Stimulated activated CD8-positive, alpha-beta memory T cell treated with anti-CD3 and anti-CD28 coated beads, Interleukin-12 subunit alpha, Interleukin-12 subunit beta, amount 100 ng/mL, for 1 hour (primary cell): ENCODE results near the gene PEAR1.

Source experiments
- DNase-seq: peaks from one replicate; pipeline ENCODE4 v3.0.0-alpha.2; 2020; ENCODE audit warnings: low read depth

Gene PEAR1, protein sequence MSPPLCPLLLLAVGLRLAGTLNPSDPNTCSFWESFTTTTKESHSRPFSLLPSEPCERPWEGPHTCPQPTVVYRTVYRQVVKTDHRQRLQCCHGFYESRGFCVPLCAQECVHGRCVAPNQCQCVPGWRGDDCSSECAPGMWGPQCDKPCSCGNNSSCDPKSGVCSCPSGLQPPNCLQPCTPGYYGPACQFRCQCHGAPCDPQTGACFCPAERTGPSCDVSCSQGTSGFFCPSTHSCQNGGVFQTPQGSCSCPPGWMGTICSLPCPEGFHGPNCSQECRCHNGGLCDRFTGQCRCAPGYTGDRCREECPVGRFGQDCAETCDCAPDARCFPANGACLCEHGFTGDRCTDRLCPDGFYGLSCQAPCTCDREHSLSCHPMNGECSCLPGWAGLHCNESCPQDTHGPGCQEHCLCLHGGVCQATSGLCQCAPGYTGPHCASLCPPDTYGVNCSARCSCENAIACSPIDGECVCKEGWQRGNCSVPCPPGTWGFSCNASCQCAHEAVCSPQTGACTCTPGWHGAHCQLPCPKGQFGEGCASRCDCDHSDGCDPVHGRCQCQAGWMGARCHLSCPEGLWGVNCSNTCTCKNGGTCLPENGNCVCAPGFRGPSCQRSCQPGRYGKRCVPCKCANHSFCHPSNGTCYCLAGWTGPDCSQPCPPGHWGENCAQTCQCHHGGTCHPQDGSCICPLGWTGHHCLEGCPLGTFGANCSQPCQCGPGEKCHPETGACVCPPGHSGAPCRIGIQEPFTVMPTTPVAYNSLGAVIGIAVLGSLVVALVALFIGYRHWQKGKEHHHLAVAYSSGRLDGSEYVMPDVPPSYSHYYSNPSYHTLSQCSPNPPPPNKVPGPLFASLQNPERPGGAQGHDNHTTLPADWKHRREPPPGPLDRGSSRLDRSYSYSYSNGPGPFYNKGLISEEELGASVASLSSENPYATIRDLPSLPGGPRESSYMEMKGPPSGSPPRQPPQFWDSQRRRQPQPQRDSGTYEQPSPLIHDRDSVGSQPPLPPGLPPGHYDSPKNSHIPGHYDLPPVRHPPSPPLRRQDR

DNA sequence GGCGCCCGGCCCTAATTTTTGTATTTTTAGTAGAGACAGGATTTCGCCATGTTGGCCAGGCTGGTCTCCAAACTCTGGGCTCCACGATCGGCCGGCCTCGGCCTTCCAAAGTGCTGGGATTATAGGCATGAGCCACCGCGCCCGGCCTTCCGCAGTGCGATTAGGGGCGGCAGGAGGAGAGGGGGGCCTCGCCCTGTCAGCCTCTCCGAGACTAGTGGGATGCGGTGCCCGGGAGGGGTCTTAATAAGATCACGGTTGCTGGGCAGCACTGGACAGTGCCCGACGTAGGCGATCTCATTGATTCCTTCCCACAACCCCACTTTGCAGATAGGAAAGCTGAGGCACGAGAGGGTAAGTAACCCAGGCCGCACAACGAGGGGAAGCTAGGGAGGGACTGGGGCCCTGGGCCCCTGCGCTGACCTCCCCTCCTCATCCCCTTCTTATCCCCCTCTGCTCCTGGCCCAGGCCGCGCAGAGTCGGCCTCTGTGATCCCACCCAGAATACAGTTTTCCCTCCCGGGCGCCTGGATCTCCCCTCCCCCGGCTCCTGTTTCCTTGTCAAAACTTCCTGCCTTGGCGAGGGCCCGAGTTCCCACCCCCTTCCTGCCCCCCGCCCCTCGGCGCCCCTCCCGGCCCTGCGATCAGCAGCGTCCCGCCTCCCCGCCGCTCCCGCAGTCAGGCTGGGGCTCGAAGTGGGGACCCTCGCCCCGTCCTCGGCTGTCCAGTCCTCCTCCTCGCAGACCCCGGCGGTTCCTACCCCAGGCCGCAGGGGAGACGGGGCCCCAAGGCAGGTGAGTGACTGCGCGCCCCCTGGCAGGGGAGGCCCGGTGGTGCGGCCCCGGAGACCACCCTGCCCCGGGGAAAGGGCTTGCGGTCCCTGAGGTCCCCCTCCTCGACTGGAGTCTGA, at the start of gene PEAR1:
TSS of gene PEAR1 (plus strand) at position 671 of the 906 bp plus-strand sequence. CDS start 10,209 bp downstream, outside the sequence.
- no peak for DNase-seq

DNA sequence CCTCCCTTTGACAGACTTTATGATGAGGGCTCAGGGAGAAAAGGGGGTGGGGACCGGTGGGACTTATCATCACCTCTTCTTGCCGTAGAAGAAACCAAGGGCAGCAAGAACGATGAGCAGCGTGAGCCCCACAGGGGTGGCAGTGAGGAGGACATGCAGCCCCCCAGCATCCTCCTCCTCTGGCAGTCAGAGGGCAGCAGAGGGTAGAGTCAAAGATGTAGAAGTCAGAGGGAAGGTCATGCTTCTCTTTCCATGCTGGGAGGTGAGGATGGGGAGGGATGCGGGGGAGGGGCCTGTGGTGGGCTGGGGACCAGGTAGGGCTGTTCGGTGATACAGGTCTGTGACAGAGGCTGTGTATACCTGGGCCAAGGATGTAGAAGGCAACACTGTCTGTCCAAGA, 49.4 kb upstream of the PEAR1 start:
- no peak for DNase-seq

DNA sequence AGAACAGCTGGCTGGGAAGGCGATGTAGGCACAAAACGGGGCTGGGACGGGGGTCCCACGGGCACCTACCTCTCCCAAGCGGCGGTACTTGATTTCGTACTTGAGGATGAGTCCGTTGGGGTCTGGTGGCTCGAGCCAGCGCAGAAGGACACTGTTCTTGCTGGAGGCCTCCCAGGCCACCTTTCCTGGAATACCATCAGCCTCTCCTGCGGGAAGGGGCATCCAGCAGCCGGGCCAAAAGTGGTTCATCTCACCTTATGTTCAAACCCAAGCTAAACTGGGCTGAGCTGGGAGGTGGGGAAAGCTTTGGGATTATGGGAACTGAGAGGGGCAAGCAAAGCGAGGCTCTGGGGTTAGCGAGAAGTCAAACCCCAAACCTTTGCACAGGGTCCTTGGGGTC, 48.9 kb upstream of the PEAR1 start:
- no peak for DNase-seq

DNA sequence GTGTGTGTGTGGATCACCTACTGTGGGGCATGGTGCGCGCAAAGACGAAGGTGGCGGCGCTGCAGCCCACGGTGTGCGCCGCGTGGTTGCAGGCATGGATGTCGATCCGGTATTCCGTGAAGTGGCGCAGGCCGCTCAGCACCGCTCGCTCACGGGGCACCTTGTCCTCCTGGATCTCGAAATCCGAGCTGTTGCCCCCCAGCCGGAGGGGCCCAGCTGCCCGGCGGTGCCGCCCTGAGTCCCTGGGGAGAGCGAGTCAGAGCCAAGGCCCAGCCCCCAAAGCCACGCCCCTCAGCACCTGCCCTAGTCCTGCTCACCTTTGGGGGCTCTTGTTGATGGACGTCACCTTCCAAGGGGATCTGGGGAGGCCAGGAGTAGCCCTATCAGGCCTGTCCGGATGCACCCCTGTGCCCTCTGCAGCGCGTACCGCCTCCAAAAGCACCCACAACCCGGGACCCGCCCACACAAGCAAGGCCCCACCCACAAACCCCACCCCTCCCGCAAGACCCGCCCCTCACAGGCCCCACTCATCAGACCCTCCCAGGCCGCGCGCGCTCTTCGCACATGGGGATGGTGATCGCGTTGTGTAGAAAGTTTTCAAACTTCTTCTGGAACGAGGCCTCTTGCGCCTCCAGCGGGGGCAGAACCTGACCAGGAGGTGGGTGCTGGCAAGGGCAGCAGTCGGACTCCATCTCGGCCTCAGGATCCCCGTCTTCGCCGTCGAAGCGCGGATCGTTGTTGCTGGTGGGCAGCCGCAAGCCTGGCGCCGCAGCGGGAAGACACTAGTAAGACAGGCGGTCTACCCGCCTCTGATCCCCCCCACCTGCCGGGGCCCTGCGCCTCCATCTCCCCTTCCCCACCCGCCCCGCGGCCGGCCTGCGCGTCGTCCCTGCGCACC, 48.2 kb upstream of the PEAR1 start:
- DNase-seq: no peak

DNA sequence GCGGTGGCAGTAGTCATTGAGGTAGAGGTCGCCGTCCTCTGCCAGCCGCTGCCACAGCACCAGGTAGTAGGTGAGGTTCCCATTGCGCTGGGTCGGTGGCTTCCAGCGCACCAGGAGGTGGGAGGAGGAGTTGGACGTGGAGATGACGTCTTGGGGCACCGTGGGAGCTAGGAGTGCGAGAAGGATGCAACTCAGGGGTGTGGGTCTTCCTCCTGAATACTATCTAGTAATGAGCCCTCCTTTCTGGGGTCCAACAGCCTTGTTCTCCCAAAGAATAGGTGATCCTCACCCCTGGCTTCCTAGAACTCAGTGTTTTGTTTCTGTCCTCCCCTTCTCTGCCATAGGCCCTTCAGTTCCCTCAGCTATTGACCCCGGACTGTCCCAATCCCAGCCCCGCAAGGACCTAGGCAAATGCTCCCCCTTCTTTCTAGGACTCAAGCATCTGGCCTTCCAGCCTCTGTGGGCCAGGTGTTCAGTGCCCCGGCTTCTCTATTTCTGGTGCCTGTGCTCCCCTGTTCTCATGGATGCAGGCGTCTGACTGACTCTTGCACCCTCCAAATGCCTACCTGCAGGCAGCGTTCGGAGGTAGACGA, 47.5 kb upstream of the PEAR1 start:
- no peak for DNase-seq

DNA sequence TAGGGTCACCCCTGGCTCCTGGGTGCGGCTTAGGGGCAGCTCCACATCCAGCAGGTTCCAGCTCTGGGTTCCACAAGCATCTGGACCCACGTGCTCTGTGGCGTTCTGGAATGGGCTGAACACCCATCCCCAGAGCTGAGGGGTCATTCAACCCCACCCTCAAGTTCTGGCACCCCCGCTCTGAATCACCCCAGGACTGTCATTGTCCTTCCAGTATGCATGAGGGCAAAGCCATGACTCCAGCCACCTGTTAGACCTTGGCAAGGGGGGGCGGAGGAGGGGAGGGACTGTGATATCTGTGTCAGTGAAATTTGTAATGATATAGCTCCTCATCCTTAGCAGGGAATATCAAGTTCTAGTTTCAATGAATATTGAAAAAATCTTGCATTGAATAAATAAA, 46.9 kb upstream of the PEAR1 start:
- no peak for DNase-seq

DNA sequence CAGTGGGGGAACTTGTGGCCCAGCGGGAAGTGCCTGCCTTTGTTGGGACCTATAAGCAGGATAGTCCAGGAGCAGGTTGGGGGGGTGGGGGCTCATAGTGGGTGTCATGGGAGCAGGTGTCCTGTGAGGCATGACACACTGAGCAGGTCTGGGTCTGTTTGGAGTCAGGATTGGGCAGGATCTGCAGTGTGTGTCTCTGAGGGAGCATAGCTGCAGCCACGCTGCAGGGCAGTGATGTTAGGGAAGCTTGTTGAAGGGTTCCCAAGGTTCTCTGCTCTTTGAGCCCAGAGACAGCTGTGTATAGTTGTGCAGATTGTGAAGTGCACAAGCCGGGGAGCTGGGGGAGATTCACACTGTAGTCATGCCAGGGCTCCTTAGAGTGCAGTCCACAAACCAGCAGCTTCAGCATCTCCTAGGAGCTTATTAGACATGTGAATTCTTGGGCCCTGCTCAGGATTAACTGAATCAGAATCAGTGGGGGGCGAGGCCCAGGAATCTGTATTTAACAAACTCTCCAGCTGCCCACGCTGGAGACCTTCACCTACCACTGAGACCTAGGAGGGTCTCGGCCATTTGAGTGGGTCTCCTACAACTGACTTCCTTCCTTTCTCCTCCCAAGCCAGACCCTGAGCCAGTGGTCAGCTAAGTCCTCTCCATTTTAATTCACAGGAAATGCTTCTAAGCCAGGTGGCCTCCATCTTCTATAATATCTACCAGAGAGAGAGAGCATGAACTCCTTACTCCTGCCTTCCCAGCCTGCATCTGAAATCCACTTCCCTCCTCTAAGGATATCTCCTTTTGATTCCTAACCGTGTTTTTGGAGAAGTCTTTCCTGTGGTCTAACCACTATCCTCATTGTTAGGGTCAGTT, 45.7 kb upstream of the PEAR1 start:
- DNase-seq: no peak

DNA sequence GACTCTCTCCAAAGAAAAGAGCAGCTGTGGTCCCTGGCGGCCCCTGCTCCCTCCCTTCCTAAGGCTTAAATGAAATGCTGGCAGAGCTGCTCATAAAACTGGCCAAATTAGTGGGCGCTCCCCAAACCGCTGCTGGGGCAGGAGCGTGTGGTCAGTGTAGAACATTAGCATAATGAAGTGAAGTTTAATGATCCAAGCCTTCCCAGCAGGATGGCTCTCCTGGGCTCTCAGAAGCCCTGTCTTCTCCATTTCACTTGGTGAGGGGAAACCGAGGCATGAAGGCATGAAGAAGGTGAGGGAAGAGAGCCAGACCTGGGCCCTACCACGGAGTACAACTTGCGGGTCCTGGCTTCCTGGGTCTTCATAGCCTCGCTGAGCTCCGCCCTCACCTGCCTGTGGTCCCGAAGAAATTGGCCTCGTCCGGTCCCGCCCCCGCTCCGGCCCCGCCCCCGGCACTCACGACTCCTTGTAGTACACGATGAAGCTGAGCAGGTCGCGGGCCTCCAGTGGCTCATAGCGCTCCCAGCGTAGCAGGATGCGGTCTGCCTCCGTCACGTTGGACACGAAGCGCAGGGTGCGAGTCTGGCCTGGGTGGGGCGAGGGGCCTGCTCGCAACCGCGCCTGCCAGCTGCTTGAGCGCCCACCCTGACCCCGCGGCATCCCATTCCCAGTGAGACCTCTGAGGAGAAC, 44.9 kb upstream of the PEAR1 start:
- DNase-seq: peak; percentile 36

DNA sequence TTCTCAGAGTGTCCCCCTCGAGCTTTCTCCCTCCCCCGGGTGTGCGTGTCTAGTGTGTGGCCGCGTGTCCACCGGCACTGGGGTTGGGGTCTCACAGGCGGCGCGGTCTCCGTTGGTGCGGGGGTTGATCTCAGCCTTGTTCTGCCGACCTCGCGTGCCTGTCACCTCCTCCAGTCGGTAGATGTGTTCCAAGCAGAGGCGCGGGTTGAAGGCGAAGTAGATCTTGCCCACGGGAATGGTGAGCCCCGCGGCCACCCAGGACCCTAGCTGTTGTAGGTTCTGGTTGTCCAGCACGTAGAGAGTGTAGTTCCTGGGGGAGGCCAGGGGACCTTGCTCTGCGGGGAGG, 44.4 kb upstream of the PEAR1 start:
- no peak for DNase-seq

DNA sequence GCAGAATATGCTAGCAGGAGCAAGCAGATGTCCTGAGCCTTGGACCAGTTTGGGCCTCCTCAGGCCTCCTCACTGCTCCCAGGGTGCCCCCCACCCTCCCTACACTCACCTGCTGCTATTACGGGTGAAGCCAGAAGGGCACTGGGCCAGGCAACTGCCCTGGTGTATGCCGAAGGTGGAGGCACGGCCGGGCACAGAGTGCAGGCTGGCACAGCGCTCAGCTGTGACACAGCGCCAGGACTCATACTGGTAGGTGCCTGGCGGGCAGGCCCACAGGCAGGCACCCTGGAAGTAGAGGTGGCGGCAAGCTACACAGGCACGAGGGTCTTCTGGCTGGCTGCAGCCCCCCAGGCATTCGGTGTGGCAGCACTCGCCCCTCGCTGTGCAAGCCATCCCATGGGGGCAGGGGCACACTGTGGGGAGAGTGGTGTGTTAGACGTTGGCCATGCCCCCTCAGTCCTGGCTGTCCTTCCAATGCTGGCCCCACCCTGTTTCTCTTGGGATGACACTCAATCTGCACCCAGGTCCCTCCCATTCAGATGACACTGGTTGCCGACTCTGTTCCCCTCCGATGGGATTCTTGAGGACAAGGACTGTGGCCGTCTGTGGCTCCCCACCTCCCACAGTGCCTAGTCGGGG, 41.6 kb upstream of the PEAR1 start:
- no peak for DNase-seq

DNA sequence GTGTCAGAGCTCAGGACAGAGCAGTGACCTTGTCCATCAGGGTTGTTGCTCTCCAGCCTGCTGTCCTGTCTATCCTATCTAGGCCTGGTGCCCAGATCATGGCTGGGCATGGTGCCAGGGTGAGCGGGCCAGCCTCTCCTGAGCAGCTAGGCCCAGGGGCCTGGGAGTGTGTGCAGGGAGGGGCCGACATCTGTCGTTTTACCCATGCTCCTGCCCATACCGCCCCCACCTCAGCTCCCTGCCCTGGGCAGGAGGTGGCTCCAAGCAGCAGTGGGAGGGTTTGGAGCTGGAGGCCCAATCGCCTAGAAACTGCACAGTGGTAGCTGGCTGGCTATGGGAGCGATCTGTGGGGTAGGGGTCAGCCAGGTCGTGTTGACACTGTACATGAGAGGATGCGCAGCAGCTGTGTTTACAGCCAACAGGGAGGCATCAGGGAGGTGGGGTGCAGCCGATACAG, 41.1 kb upstream of the PEAR1 start:
- no peak for DNase-seq

DNA sequence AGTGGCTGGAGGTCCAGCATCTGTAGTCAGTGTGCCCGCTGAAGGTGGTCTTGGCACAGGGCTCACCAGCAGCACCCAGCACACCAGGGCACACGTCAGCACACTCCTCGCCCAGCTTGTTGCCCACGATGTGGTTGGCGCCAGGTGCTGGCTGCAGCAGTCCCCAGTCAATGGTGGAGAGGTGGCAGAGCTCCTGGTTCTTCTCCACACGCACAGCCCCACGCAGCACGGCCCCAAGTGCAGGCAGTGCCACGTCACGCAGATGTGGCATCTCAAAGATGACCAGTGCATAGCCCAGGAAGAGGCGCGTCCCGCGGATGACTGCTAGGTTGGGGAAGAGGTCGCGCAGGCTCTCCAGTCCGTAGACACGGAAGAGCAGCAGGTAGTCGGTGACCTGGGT, 39.8 kb upstream of the PEAR1 start:
- DNase-seq: no peak

DNA sequence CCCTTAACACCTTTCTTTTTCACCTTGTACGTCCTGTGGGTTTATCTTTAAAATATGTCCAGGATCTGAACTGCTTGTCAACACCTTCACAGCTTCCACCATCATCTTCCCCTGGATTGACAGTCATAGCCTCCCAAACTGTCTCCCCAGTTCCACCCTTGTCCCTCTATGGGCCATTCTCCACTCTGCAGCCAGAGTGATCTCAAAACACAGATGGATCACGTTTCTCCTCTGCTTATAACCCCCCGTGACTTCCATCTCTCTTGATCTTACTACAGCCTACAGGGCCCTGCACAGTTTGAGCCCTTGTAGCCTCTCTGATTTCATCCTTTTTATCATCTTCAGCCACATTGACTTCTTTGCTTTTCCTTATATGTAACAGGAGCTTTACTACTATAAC, 38.9 kb upstream of the PEAR1 start:
- DNase-seq: no peak

DNA sequence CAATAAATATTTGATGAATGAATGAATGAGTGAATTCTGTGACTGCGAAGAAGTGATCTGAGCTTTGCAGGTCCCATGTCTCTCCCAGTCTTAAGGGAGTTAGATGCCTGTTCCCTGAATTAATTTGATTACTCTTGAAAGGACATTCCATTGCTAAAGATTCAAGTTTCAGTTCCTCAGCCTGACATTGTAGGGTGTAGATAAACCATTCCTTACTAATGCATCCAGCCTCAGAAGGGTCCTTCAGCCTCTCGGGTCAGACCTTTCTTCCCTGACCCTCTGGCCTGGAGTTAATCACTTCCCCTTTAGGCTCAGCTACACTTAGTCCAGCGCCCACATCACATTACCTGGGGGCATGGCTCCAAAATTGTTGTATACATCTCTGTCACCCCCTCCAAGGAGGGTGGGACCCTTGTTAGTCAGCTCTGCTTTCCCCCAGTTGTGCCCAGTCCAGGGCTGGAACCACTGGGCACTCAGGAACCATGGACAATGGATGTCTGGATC, 37.2 kb upstream of the PEAR1 start:
- DNase-seq: no peak

DNA sequence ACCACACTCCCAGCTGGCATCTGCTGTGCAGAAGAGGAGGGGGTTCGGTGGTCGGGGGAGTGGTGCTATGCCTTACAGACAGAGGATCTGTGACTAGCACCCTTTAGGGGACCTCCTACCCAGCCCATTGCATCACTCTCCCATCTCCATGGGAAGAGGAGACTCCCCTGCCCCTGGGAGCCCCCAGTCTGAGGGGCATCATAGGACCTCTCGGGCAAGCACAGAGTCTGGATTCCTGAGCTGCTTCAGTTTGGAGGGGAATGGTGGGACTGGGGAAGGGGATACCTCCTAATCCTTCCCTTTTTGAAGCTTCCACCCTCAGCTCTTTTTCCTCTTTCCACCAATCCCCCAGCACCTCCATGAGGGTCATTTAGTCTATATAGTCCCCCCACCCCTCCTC, 36.0 kb upstream of the PEAR1 start:
- no peak for DNase-seq

DNA sequence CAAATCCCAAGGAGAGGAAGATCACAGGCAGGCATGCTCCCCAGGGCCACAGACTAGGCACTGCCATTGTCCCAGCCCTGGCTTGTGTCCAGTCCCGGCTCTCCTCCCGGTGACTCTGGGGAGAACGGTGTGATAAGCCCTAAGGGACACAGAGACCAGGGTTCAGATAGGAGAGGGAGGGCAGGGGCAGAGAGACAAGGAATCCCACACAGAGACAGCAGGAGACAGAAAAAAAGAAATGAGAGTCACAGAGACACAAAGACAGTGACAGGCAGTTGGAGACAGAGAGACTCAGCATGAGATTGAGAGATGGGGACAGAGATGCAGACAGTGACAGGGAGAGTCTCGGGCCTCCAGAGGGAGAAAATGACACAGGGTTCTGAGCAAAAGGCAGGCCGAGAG, 35.0 kb upstream of the PEAR1 start:
- no peak for DNase-seq

DNA sequence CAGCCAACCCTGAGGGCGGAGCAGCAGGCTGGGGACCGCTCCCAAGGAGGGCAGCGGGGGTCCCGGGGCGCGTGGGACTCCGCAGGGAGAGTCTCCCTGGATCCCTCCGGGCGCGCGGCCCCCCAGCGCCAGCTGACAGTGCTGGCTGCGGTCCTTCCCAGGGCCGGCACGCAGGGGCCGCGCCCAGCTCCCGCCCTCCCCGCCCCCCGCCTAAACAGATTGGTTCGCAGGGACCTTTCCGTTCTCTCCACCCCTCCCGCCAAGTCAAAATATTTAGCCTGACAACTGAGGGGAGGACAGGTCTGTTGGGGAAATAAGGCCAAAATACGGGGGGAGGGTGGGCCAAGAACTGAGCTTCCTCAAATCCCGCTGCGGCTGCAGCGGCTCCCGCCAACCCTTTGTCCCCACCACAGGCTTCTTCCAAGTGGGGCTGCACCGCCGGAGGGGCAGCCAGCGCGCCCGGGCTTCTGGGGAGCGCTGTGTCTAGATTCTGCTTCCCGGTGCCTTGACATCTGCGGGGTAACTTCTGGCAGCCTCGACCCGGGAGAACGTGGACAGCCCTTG, 34.5 kb upstream of the PEAR1 start, which contains the start of gene INSRR:
TSS of gene INSRR (minus strand) at position 159 of the 564 bp plus-strand sequence. CDS start 496 bp downstream, outside the sequence.
- no peak for DNase-seq
